HG02759 (cell line): ENCODE data around the gene ERAS.
"Not testable (repeated sequence)": the region's sequence is repeated elsewhere in the genome, so short reads cannot be mapped to it uniquely, and the experiment has no call there.

Experiments used
- ATAC-seq: cut with Tn5 transposase; IDR thresholded peaks from one replicate; pipeline ENCODE4 v1.9.1; 2021; ENCODE audit warnings: mild to moderate bottlenecking, moderate library complexity; ENCODE audit not compliant: unreplicated experiment

Gene ERAS

DNA sequence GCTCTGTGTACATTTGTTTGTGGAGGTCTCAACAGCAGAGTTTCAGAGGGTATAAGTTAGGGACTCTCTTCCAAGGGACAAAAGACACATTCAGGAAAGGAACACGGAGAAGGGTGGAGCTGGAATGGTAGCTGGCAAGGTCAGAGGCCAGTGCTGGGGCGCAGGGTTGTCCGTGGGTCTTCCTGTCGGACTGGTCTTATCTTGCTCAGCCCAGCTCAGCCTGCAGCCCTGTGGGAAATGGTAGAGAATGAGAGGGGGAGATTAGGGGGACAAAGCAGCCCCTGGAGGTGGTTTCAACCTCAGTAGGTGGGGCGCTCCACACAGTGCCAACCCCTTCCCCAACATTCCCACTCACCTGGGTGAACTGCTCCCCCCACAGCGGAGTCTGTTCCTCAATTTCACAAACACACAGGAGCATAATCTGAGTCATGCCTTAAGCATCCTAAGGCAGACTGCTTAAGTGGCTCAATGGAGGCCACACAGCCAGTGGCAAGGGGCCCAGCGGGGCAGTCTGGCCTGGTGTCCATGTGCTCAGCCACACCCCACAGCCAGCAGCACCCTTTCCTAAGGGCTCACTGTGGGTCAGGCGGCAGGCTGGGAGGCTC lies 31.3 kb upstream of the ERAS start:
- no peak for ATAC-seq

DNA sequence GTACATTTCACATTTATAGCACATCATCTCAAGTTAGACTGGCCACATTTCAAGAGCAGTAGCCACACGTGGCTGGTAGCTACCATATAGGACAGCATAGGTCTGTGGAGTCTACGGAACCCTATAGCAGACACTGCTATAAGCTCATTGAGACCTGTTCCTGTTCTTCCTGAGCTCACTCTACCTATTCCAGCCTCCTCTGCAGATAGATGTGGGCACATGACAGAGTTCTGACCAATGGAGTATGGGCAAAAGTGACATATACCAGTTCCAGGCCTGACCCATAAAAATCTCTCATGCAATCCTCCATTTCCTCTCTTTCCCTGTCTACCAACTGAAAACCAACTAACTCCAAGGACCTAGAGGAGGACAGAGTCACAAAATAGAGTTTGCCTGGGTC lies 28.0 kb upstream of the ERAS start:
- ATAC-seq = no peak

DNA sequence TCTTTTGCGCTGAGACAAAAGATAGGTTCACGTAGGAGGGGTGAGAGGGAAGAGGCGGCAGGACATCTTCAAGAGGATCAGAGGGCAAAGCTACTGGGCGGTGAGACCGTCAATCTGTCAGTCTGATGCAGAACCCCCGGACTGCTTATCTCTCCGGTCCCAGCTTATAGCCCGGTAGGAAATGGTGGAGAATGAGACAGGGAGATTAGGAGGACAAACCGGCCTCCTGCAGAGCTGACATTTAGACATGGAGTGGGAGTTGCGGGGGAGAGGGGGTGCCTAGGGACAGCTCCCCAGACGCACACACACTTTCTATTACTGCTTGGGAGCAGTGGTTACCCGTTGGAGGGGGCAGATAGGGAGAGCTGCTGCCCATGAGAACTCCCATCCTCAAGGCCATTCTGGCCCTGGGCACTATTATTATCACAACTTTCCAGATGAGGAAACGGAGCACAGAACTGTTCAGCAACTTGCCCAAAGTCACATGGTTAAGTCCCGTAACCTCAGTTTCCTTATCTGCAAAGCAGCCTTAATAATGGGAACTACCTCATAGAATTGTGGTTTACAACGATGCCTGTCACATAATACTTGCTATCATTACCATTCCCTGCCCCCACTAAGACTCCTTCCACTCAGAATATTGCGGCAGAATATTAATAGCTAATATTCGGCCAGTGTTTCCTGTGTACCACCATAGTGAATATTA lies 25.6 kb upstream of the ERAS start:
- ATAC-seq = no peak

DNA sequence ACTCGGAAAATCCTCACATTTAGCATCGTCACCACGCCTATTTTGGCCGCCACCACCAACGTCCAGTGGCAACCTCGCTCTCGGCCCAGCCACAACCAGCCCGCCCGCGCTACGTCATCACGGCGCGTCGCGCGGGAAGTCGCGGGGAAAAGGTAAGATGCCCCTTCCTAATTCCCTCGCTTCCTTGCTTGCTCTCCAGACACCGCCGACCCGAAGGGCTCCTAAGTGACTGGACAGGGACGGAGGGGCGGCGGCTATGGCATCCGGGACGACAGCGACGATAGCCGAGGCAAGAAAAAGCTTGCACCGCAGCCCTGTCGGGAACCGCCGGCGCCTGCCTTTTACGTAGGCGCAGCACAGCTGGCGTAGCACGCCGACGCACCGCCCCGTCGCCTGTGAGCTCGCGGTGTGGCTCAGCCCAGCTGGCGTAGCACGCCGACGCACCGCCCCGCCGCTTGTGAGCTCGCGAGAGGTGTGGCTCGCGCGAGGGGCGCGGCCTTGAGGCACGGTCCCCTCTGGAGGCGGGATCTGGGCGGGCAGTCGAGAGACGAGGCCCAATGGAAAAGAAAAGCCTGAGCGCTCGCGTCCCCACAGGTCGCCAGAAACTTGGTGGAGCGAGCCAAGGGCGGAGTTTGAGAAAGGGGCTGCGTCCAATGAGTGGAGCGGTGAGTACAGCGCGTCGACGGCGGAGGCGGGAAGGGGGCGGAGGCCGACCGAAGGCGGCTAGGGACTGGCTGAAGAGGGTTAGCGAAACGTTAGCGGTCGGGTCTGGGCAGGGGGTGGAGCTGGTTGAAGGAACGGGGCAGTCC lies 24.8 kb upstream of the ERAS start, which contains the start of gene HDAC6:
Gene HDAC6 (plus strand): TSS at position 788 of the 809 bp plus-strand sequence. CDS start 626 bp downstream, outside the sequence.
- ATAC-seq = peak; percentile 87

DNA sequence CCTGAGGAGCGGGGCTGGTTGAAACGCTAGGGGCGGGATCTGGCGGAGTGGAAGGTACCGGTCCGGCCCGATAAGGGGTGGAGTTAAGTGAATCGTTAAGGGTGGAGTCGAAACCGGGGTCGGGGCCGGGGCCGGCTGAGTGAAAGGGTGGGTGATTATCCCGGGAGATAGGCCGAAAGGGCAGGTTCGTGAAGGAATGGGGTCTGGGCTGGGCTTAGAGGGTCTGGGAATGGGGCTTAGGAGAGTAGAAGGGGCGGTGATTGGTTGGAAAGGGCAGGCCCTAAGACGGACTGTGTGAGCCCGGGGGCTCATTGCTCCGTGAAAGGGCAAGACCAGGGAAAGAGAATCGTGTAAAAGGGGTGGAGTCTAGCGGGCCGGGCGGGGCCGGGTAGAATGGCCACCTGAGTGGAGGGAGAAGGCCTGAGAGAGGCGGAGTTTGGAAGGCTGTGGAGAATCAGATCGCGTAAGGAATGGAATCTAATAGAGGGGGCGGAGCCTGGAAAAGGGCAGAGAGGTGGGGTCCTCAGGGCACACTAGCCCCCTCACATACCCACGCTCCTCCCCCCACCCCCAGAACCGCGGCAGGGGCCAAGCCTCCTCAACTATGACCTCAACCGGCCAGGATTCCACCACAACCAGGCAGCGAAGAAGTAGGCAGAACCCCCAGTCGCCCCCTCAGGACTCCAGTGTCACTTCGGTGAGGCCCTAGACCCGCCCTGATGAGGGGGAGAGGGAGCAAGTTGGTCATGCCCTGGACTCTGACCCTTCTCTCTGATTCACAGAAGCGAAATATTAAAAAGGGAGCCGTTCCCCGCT lies 24.0 kb upstream of the ERAS start:
- peak; percentile 46 for ATAC-seq

DNA sequence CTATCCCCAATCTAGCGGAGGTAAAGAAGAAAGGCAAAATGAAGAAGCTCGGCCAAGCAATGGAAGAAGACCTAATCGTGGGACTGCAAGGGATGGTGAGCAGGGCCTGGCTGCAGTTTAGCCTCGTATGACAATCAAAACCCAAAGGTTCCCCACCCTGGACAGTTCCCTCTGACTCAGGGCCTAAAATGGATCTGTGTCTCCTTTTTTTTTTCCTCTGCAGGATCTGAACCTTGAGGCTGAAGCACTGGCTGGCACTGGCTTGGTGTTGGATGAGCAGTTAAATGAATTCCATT lies 23.5 kb upstream of the ERAS start:
- no peak for ATAC-seq

DNA sequence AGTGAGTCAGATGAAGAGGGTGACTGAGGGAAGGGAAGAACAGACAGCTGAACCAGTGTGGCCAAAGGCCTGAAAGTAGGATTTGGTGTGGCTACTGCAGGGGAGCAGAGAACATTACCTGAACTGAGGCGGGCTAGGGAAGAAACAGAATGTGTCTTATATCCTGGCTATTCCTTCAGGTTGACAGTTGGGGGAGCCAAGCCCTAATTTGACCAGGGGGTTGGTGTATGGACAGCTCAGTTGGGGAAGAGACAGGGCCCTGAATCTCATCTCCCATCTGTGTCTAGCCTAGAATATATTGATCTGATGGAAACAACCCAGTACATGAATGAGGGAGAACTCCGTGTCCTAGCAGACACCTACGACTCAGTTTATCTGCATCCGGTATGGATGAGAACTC lies 20.2 kb upstream of the ERAS start:
- ATAC-seq = no peak

DNA sequence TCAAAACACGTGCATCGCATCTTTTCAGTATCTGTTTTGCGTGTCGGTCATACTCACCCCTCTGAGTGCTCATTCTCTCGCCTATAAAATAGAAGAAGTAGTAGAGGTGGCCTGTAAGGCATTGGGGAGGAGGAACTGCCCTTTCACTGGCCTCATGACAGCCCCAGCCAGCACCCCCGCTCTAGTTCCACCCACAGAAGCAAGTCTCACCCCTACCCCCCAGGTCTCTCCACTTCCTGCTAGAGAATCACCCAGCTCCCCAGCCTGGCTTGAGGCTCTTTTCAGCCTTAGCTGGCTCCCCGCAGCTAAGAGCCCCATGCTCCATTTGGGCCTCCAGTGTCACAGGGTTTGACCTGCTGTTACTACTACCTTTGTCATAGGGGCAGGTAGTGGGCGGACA lies 12.7 kb upstream of the ERAS start:
- no peak for ATAC-seq

DNA sequence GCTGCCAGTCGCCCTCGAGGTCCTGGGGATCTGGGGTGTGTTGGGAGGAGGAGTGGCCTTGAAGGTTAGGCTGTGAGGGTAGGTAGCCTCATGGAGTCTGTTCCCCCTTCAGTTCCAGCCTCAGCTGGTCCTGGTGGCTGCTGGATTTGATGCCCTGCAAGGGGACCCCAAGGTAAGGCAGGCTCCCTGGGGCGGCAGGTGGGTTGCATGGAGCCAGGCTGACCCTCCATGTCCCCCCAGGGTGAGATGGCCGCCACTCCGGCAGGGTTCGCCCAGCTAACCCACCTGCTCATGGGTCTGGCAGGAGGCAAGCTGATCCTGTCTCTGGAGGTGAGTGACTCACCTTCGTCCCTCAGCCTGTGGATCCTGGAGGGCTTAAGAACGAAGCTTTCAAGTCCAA lies 11.6 kb upstream of the ERAS start:
- ATAC-seq = no peak

DNA sequence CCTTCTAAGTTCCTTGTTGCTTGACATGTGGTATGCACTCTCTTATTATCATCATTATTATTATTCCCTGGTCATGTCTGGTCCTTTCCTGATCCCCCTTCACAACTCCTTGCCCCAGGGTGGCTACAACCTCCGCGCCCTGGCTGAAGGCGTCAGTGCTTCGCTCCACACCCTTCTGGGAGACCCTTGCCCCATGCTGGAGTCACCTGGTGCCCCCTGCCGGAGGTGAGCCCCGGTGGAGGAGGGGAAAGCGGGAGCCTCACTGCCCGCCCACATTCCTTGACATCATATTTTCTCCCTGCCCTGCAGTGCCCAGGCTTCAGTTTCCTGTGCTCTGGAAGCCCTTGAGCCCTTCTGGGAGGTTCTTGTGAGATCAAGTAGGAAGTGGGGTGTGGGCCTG lies 11.0 kb upstream of the ERAS start:
- no peak for ATAC-seq

DNA sequence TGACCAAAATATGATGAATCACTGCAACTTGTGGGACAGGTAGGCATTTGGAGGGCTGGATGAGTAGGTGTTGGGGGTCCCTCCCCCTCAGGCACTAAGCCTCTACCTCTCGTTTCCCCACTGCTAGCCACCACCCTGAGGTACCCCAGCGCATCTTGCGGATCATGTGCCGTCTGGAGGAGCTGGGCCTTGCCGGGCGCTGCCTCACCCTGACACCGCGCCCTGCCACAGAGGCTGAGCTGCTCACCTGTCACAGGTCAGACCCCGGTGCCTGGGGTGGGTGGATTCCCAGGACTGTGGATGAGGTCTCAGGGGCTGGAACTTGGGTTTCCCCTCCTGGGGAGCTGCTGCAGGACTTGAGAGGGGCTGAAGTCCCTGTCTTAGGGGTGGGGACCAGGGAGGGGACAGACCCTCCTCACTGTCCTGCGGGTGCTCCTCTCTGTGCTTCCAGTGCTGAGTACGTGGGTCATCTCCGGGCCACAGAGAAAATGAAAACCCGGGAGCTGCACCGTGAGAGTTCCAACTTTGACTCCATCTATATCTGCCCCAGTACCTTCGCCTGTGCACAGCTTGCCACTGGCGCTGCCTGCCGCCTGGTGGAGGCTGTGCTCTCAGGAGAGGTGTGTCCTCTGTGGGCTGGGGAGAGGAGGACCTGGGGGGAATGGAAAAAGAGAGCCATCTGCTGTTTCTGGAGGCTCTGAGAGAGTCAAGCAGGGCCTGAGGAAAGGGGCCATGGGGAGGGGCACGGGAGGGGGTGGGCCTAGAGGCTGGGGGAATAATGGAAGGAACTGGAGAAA lies 10.1 kb upstream of the ERAS start:
- no peak for ATAC-seq

DNA sequence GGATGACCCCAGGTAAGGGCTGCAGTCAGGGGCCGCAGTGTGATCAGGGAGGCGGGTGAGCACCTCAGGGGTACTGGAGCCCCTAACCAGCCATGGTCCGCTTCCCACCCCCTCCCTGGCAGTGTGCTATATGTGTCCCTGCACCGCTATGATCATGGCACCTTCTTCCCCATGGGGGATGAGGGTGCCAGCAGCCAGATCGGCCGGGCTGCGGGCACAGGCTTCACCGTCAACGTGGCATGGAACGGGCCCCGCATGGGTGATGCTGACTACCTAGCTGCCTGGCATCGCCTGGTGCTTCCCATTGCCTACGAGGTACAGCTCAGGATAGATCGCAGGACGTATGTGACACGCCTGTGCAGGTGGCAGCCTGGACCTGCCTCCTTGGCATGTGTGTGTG lies 8.2 kb upstream of the ERAS start:
- ATAC-seq = no peak

DNA sequence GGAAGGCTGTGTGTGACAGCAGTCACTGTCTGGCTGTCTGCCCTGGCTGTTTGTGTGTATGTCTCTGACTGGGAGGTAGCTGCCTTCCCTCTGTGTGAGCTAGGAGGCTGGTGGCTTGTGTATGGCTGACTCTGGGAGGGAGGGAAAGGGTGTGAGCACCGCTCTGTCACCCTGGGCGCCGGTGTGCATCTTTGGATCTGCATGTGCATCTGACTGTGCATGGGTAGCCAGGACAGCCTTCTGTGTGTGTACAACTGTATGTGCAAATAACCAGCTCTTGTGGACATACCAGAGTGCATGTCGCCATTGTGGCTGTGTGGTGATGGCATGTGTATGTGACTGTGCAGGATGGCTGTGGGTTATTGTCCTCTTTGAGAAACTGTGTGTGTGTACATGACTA lies 7.4 kb upstream of the ERAS start:
- no peak for ATAC-seq

DNA sequence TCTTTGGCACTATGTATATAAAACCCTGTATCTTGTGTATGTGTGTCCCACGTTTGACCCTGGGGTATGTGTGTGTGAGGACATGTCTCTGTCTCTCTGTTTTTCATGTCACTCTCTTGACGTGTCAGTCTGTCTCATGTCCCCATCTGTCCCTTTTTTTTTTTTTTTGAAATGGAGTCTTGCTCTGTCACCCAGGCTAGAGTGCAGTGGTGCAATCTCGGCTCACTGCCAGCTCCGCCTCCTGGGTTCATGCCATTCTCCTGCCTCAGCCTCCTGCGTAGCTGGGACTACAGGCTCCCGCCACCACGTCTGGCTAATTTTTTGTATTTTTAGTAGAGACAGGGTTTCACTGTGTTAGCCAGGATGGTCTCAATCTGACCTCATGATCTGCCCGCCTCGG lies 6.9 kb upstream of the ERAS start:
- ATAC-seq = not testable (repeated sequence)

DNA sequence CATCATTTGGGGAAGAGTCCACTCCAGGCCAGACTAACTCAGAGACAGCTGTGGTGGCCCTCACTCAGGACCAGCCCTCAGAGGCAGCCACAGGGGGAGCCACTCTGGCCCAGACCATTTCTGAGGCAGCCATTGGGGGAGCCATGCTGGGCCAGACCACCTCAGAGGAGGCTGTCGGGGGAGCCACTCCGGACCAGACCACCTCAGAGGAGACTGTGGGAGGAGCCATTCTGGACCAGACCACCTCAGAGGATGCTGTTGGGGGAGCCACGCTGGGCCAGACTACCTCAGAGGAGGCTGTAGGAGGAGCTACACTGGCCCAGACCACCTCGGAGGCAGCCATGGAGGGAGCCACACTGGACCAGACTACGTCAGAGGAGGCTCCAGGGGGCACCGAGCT lies 3.3 kb upstream of the ERAS start:
- ATAC-seq = no peak

DNA sequence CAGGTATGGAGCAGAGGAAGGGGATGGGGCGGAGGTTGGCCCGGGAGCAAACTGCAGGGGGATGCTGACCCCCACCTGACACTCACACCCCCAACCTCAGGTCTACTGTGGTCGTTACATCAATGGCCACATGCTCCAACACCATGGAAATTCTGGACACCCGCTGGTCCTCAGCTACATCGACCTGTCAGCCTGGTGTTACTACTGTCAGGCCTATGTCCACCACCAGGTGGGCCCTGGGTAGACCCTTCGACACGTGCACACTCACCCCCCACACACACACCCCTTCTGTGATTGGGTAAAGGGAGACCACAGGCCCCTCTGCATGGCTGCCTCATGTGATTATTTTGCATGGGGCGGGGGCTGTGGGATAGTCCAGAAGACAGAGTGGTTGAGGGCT lies 2.2 kb upstream of the ERAS start:
- no peak for ATAC-seq

DNA sequence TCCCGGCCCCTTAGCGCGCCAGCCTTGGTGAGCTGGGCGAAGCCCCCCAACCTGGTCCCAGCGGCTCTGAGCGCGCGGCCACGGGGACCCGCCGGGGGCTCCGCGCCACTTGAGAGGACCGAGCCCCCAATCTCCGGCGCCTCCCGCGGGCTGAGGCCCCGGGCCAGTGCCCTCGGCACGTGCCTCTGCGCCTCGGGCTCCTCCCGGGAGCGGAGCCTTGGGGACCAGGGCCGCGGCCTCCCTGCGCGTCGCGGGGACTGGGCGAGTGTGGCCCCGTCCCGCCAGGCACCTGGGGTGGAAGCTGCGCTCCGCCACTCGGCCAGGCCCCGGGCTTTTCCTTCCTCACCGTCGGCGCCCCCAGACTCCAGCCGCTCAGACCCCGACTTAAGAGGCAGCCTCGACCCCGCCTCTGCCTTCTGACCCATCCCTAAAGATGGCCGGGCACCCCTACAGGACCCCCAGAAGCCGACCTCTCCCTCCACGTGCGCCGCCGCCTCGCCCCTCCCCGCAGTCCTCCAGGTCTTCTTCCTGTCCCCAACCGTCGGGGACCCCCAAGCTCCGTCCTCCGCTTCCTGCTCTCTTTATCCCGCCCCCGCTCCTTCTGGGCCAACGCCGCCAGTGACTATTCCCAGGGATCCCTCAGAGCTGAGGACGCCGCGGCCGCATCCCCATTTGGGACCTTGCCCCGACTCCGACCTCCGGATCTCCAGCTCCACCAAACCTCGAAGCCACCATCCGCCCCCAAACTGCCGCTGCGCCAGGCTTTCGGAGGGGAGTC lies 752 bp downstream of the ERAS start:
- no peak for ATAC-seq

DNA sequence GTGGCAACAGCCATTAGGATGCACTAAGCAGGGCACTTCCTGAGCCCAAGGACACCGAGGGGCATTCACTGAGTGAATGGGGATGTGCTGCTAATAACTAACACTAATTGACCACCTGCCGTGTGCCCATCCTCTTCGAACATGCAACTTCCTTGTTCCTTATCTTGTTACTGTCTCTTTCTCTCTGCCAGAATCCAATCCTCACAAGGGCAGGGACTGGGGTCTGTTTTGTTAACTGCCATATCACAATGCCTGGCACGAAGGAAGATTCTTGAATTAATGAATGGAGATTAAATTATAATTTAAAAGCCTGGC lies 1.3 kb downstream of the ERAS start:
- ATAC-seq = no peak

DNA sequence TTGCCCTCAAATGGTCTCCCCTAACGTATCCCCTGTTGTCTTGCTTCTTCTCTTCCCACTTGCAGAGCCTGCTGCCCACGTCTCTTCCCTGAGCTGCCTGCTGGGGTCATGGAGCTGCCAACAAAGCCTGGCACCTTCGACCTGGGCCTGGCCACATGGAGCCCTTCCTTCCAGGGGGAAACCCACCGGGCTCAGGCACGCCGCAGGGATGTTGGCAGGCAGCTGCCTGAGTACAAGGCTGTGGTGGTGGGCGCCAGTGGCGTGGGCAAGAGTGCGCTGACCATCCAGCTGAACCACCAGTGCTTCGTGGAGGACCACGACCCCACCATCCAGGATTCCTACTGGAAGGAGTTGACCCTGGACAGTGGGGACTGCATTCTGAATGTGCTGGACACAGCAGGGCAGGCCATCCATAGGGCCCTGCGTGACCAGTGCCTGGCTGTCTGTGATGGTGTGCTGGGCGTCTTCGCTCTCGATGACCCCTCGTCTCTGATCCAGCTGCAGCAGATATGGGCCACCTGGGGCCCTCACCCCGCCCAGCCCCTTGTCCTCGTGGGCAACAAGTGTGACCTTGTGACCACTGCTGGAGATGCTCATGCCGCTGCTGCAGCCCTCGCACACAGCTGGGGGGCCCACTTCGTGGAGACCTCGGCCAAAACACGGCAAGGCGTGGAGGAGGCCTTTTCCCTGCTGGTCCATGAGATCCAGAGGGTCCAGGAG lies 2.9 kb downstream of the ERAS start:
- no peak for ATAC-seq
